NCI-H524 (cell line): ENCODE measurements around the gene UTS2.

Experiments
- DNase-seq, 2 experiments: peaks; one replicate each; lab custom pipeline; 2025; lab: John Stamatoyannopoulos, UW

Gene UTS2

GRCh38 chr1:7862211-7863060 is 9.6 kb upstream of the UTS2 start:
- no peak for DNase-seq

GRCh38 chr1:7861452-7861851 is 8.6 kb upstream of the UTS2 start:
- no peak for DNase-seq

- DNase-seq = no peak
These were observed 7.3 kb upstream of the UTS2 start for GRCh38 chr1:7860130-7860529.

GRCh38 chr1:7859406-7859805 is 6.5 kb upstream of the UTS2 start:
- no peak for DNase-seq

GRCh38 chr1:7857985-7858384 is 5.1 kb upstream of the UTS2 start:
- DNase-seq = no peak

GRCh38 chr1:7857000-7857399 is 4.1 kb upstream of the UTS2 start:
- no peak for DNase-seq

- DNase-seq = no peak
These were observed 3.5 kb upstream of the UTS2 start for GRCh38 chr1:7856345-7856744.

GRCh38 chr1:7853684-7854026 is 790 bp upstream of the UTS2 start:
- DNase-seq = no peak

- no peak for DNase-seq
These were observed 2.1 kb downstream of the UTS2 start for GRCh38 chr1:7850786-7851185.

- no peak for DNase-seq
These were observed 5.3 kb downstream of the UTS2 start for GRCh38 chr1:7847599-7847998.

GRCh38 chr1:7846656-7847055 is 6.2 kb downstream of the UTS2 start:
- DNase-seq = no peak

- no peak for DNase-seq
These were observed 7.1 kb downstream of the UTS2 start for GRCh38 chr1:7845761-7846160.

- DNase-seq = no peak
These were observed 10.3 kb downstream of the UTS2 start for GRCh38 chr1:7842517-7842916.

- DNase-seq = no peak
These were observed 13.3 kb downstream of the UTS2 start for GRCh38 chr1:7839526-7839925.

- no peak for DNase-seq
These were observed 14.2 kb downstream of the UTS2 start for GRCh38 chr1:7838714-7839113.

- no peak for DNase-seq
These were observed 19.8 kb downstream of the UTS2 start for GRCh38 chr1:7833035-7833434.

GRCh38 chr1:7831458-7831857 is 21.4 kb downstream of the UTS2 start:
- DNase-seq = no peak

- DNase-seq = no peak
These were observed 25.5 kb downstream of the UTS2 start for GRCh38 chr1:7827126-7827955.

GRCh38 chr1:7826363-7826762 is 26.5 kb downstream of the UTS2 start:
- DNase-seq = no peak

GRCh38 chr1:7824701-7825100 is 28.2 kb downstream of the UTS2 start:
- DNase-seq = no peak

- no peak for DNase-seq
These were observed 31.6 kb downstream of the UTS2 start for GRCh38 chr1:7821282-7821681.

- no peak for DNase-seq
These were observed 39.0 kb downstream of the UTS2 start for GRCh38 chr1:7813677-7814373.

GRCh38 chr1:7811476-7811875 is 41.4 kb downstream of the UTS2 start:
- DNase-seq = no peak
